Measurements from ENCODE around the gene ZBTB7C.

- TF ChIP-seq POLR2A (IDR thresholded peaks at IDR 0.05) (no peak), POLR2AphosphoS5 (IDR thresholded peaks at IDR 0.05) (no peak), CTCF (IDR thresholded peaks at IDR 0.05) (no peak)
Observed at GRCh38 chr18:48428475-48429177, 19.4 kb upstream of the ZBTB7C start.
